IMR-90 (cell line): ENCODE data around the gene DCLK1. TPM values are rescaled to one million over a fixed set of nuclear protein-coding genes. Genes with fewer than 3 reads are reported as not detected.

Experiments used
- ATAC-seq: fragments of 200-7000 bp; cut with Tn5 transposase; 2 replicates; pipeline ENCODE4 v1.9.1; 2020; ENCODE audit warnings: low read depth, mild to moderate bottlenecking, moderate library complexity
- BruUV-seq: library from RNA; stranded (reverse); fragments of 400-500 nt; replicated peaks from 2 replicates; lab custom pipeline; 2021; lab: Mats Ljungman, UMichigan
- CTCF ChIA-PET: fragments of 300-600 bp; formaldehyde crosslinking; extraction: SDS; loops from one replicate; lab custom pipeline; 2021; ENCODE audit warnings: antibody characterized with exemption; lab: Yijun Ruan, JAX
- POLR2A ChIA-PET: fragments of 300-600 bp; sonication (Branson Sonifier 250); formaldehyde crosslinking; loops from one replicate; lab custom pipeline; 2022; ENCODE audit warnings: antibody characterized with exemption; ENCODE audit not compliant: unreplicated experiment; lab: Charles Lee
- DNase-seq: peaks from one replicate; pipeline ENCODE4 v3.0.0; 2013
- H2AFZ ChIP-seq: replicated peaks from 2 replicates; pipeline ENCODE3; 2013; ENCODE audit warnings: low read length, mild to moderate bottlenecking; ENCODE audit not compliant: poor library complexity
- H2AK5ac ChIP-seq: 2 replicates; pipeline ENCODE4 v1.6.1; 2013; ENCODE audit warnings: low read depth, low read length, inconsistent platforms
- H2AK9ac ChIP-seq: replicated peaks from 2 replicates; pipeline ENCODE3; 2013; ENCODE audit warnings: mild to moderate bottlenecking, low read depth, low read length, moderate library complexity; ENCODE audit not compliant: poor library complexity
- H2BK120ac ChIP-seq: 2 replicates; pipeline ENCODE4 v1.6.1; 2013; ENCODE audit warnings: low read depth, low read length, inconsistent platforms
- H2BK15ac ChIP-seq: 3 replicates; pipeline ENCODE4 v1.6.1; 2013; ENCODE audit warnings: low read depth, low read length, inconsistent platforms
- H2BK20ac ChIP-seq: 2 replicates; pipeline ENCODE4 v1.6.1; 2013; ENCODE audit warnings: low read depth, mild to moderate bottlenecking, inconsistent platforms, low read length, moderate library complexity
- H2BK5ac ChIP-seq: 2 replicates; pipeline ENCODE4 v1.6.1; 2013; ENCODE audit warnings: mild to moderate bottlenecking, low read depth, low read length, inconsistent platforms; ENCODE audit not compliant: poor library complexity, severe bottlenecking
- H3K14ac ChIP-seq: replicated peaks from 2 replicates; pipeline ENCODE4 v1.6.1; 2013; ENCODE audit warnings: low read depth, low read length, inconsistent platforms
- H3K18ac ChIP-seq: 2 replicates; pipeline ENCODE4 v1.6.1; 2013; ENCODE audit warnings: low read depth, low read length, control low read depth
- H3K23ac ChIP-seq: 2 replicates; pipeline ENCODE4 v1.6.1; 2013; ENCODE audit warnings: low read depth, low read length, inconsistent platforms
- H3K27ac ChIP-seq: 2 replicates; pipeline ENCODE4 v1.5.1; 2013; ENCODE audit warnings: mild to moderate bottlenecking, control low read depth, low read length; ENCODE audit not compliant: insufficient read depth
- H3K27me3 ChIP-seq: 2 replicates; pipeline ENCODE4 v1.6.1; 2013; ENCODE audit warnings: low read length; ENCODE audit not compliant: control insufficient read depth, insufficient read depth
- H3K36me3 ChIP-seq: 2 replicates; pipeline ENCODE4 v1.6.1; 2013; ENCODE audit warnings: low read length, mixed read lengths; ENCODE audit not compliant: control insufficient read depth, insufficient read depth
- H3K4ac ChIP-seq: 2 replicates; pipeline ENCODE4 v1.6.1; 2013; ENCODE audit warnings: low read depth, low read length, inconsistent platforms
- H3K4me1 ChIP-seq: 2 replicates; pipeline ENCODE4 v1.6.1; 2013; ENCODE audit warnings: low read length, mixed read lengths; ENCODE audit not compliant: control insufficient read depth, insufficient read depth
- H3K4me2 ChIP-seq: 2 replicates; pipeline ENCODE4 v1.6.1; 2013; ENCODE audit warnings: low read depth, mild to moderate bottlenecking, control low read depth, low read length, moderate library complexity
- H3K4me3 ChIP-seq: 2 replicates; pipeline ENCODE4 v1.5.1; 2013; ENCODE audit warnings: low read depth, mild to moderate bottlenecking, control low read depth, low read length, moderate library complexity; ENCODE audit not compliant: insufficient read depth
- H3K56ac ChIP-seq: 2 replicates; pipeline ENCODE4 v1.6.1; 2013; ENCODE audit warnings: low read length, inconsistent platforms; ENCODE audit not compliant: insufficient read depth; ENCODE audit errors: extremely low read depth
- H3K79me1 ChIP-seq, 2 experiments: 2 replicates each; pipeline ENCODE4 v1.6.1; 2013; ENCODE audit warnings: low read length in 2 of 2, inconsistent platforms in 1 of 2, low read depth in 1 of 2
- H3K9ac ChIP-seq: 2 replicates; pipeline ENCODE4 v1.6.1; 2013; ENCODE audit warnings: low read depth, low read length, control low read depth
- H3K9me1 ChIP-seq: 2 replicates; pipeline ENCODE4 v1.6.1; 2013; ENCODE audit warnings: low read length, inconsistent platforms; ENCODE audit not compliant: insufficient read depth
- H3K9me3 ChIP-seq: 2 replicates; pipeline ENCODE4 v1.6.1; 2013; ENCODE audit warnings: low read length; ENCODE audit not compliant: control insufficient read depth, insufficient read depth
- H4K20me1 ChIP-seq: 2 replicates; pipeline ENCODE4 v1.6.1; 2013; ENCODE audit warnings: low read length, inconsistent platforms; ENCODE audit not compliant: insufficient read depth
- H4K5ac ChIP-seq: 2 replicates; pipeline ENCODE4 v1.6.1; 2013; ENCODE audit warnings: mild to moderate bottlenecking, low read depth, low read length, control low read depth
- H4K8ac ChIP-seq, 2 experiments: 2 replicates each; pipeline ENCODE4 v1.6.1; 2013; ENCODE audit warnings: low read depth in 2 of 2, low read length in 2 of 2, control low read depth in 1 of 2, inconsistent platforms in 1 of 2
- H4K91ac ChIP-seq: 2 replicates; pipeline ENCODE4 v1.6.1; 2013; ENCODE audit warnings: low read depth, low read length, inconsistent platforms; ENCODE audit not compliant: insufficient read depth
- FOS ChIP-seq: fragments of 150-350 bp; IDR thresholded peaks from 2 replicates; pipeline ENCODE4 v1.6.1; 2016; ENCODE audit warnings: low read depth, low read length
- MAFK ChIP-seq: IDR thresholded peaks from 2 replicates; pipeline ENCODE4 v1.6.1; 2012; ENCODE audit warnings: low read depth, low read length, improper control_type of control experiment
- MAZ ChIP-seq: IDR thresholded peaks from 2 replicates; pipeline ENCODE4 v1.6.1; 2012; ENCODE audit warnings: low read depth, mild to moderate bottlenecking, low read length, improper control_type of control experiment, moderate library complexity, borderline replicate concordance
- dilution Hi-C: fragments of 300-500 bp; cut with HindIII; formaldehyde crosslinking; loops from one replicate; pipeline ENCODE4 v1.14.3; 2018; ENCODE audit warnings: low sequenced_read_pairs; ENCODE audit not compliant: unreplicated experiment
- in situ Hi-C: fragments of 300-500 bp; cut with MboI; formaldehyde crosslinking; loops from 3 replicates; pipeline ENCODE4 v1.14.3; 2019; ENCODE audit warnings: low sequenced_read_pairs, inconsistent platforms, mixed read lengths
- intact Hi-C: fragments of 100-400 bp; cut with micrococcal nuclease; formaldehyde crosslinking; loops from 2 replicates; pipeline ENCODE4 v1.10.0; 2022
- polyA plus RNA-seq, 3 experiments: library from polyadenylated mRNA; depleted of rRNA; stranded (reverse); fragments of >200 nt; gene quantifications; 2 replicates each; pipeline ENCODE4 v1.2.3, GENCODE V29; 2012; ENCODE audit warnings: low replicate concordance in 1 of 3
- total RNA-seq: library from RNA; depleted of rRNA; stranded (reverse); fragments of >200 nt; gene quantifications from 2 replicates; pipeline ENCODE4 v1.2.3, GENCODE V29; 2012

DCLK1 gene
- total and polyA plus RNA-seq, 2 of the 4 experiments (the other 2 are of a cell fraction) = under 0.01 to 0.02 TPM

DNA sequence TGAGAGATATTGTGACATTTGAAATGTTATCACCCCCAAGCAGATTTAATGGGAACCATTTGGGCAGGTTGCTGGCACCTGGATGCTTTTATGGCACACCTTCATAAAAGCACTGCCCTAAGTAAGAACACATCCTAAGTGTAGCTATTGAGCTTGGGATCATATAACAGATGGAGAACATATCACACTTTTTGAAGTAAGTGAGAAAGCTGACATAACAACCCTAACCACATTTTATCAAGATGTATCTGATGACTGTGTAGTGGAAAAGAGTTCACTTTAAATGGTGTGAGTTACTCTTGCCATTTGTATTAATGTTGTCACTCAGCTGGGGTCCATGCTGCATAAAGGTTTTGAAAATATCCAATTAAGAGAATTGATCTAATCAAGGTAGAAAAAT, 287.9 kb downstream of the DCLK1 start:
- no peak for ATAC-seq
- dilution Hi-C loops (no loop called here), in situ Hi-C loops (no loop called here), intact Hi-C loops (no loop called here)
- no peak overlapping the region for H2AK5ac ChIP-seq
- H3K4ac ChIP-seq = no peak overlapping the region
- no peak overlapping the region for H2BK5ac ChIP-seq
- no peak overlapping the region for H4K5ac ChIP-seq
- no peak overlapping the region for H2AK9ac ChIP-seq
- H3K4me2 ChIP-seq = no peak overlapping the region
- H3K79me1 ChIP-seq = no peaks in the 10 kb centered on the region
- H3K23ac ChIP-seq = no peak overlapping the region
- H3K9me3 ChIP-seq = no peaks in the 10 kb centered on the region
- H3K14ac ChIP-seq = no peak overlapping the region
- no TSS peak for BruUV-seq
- no peak for DNase-seq
- H4K20me1 ChIP-seq = no peaks in the 10 kb centered on the region
- H2AFZ ChIP-seq = no peak overlapping the region
- H4K8ac ChIP-seq = no peak overlapping the region
- POLR2A ChIA-PET = no interaction called here
- H2BK15ac ChIP-seq = no peak overlapping the region
- H2BK20ac ChIP-seq = no peak overlapping the region
- TF ChIP-seq MAFK = no peak
- no peak for TF ChIP-seq FOS
- TF ChIP-seq MAZ = no peak
- H4K91ac ChIP-seq = no peak overlapping the region
- H3K56ac ChIP-seq = no peak overlapping the region
- H3K27ac ChIP-seq = no peak overlapping the region
- H2BK120ac ChIP-seq = no peak overlapping the region
- H3K27me3 ChIP-seq = no peaks in the 10 kb centered on the region
- H3K36me3 ChIP-seq = no peaks in the 10 kb centered on the region
- CTCF ChIA-PET = interaction anchor here (1.6 kb wide), 1 partner anchor 25 kb away, joined by 3 read pairs; no protein-coding TSS in a partner anchor
- H3K9me1 ChIP-seq = no peaks in the 10 kb centered on the region
- H3K18ac ChIP-seq = no peak overlapping the region
- peaks cover 2% of the 10 kb centered on the region for H3K4me1 ChIP-seq
- H3K9ac ChIP-seq = no peak overlapping the region
- H3K4me3 ChIP-seq = no peak overlapping the region
